OCI-M1 (cell line): Measurements from ENCODE around the gene PRDM7.
"Not testable (repeated sequence)": the region's sequence is repeated elsewhere in the genome, so short reads cannot be mapped to it uniquely, and the experiment has no call there.

ENCODE experiments used
- DNase-seq: peaks from one replicate; lab custom pipeline; 2025; lab: John Stamatoyannopoulos, UW

The PRDM7 gene

GRCh38 chr16:90077240-90077756, at the start of gene PRDM7:
Gene PRDM7 (minus strand): TSS chr16:90077331. CDS start chr16:90075910, 1,421 bp downstream.
- peak; percentile 99 for DNase-seq

GRCh38 chr16:90121846-90122245, 44.7 kb upstream of the PRDM7 start:
- DNase-seq: not testable (repeated sequence)

GRCh38 chr16:90107617-90108016, 30.5 kb upstream of the PRDM7 start:
- DNase-seq: not testable (repeated sequence)

DNA sequence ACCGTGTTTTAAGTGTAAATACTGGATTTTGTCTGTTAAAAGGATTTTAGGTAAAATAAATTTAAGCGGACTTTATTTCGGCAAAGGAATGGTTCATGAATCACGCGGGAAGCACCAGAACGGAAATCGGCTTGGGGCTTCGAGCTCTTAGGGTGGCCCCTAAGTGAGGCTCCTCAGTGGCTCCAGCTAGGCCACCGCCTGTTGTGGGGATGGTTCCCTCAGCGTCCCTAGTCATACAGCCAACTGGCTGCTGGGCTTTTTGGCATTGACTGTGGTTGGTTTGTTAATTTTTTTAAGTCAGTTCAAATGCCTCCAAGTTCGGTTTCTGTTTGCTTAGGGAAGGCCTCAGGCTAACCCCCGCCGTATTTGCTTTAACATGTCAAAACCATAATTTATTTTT, 29.9 kb upstream of the PRDM7 start:
- not testable (repeated sequence) for DNase-seq

- DNase-seq: not testable (repeated sequence)
Observed at GRCh38 chr16:90106271-90106670, 29.1 kb upstream of the PRDM7 start.

DNA sequence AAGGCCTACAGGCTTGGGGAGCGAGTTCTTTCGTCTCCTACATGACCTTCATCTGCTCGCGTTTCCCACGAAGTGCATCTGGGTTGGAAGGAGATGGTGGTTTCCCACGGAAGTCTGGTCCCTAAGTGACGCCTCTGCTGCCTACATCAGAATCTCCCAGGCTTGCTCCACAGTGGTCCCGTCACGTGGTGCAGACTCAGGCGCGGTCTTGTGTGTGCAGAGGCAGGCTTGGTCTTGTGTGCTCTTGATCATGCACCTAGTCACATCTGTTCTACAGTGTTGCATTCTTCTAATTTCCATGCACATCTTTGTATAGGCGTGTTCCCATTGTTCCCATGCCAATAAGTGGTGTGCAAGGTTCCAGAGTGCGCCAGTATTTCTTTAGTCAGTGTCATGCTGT, 27.6 kb upstream of the PRDM7 start:
- not testable (repeated sequence) for DNase-seq

- not testable (repeated sequence) for DNase-seq
Observed at GRCh38 chr16:90102086-90102884, 25.2 kb upstream of the PRDM7 start.

GRCh38 chr16:90101332-90101731, 24.2 kb upstream of the PRDM7 start:
- DNase-seq: not testable (repeated sequence)

GRCh38 chr16:90100790-90101189, 23.7 kb upstream of the PRDM7 start:
- DNase-seq: not testable (repeated sequence)

GRCh38 chr16:90100229-90100628, 23.1 kb upstream of the PRDM7 start:
- DNase-seq: not testable (repeated sequence)

GRCh38 chr16:90098936-90099335, 21.8 kb upstream of the PRDM7 start:
- DNase-seq: not testable (repeated sequence)

- not testable (repeated sequence) for DNase-seq
Observed at GRCh38 chr16:90097010-90097684, 20.0 kb upstream of the PRDM7 start.

DNA sequence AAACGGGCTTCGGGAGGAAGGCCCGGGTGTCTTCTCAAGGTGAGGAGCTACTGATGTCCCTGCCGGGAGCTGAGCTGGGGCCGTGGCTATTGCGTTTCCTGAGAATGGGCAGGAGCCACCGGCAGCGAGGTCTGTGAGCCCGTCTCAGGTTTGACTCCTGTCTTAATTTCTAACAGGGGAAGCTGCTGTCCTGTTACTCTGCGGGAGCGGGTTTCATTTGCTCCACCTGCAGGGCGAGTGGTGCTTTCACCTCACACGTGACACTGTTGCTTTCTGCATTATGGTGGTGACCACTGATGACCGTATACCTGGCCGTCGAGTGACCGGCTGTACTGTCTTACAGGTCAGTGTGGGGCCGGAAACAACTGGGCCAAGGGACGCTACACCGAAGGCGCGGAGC, 17.7 kb upstream of the PRDM7 start:
- DNase-seq: not testable (repeated sequence)

GRCh38 chr16:90094296-90094695, 17.2 kb upstream of the PRDM7 start:
- not testable (repeated sequence) for DNase-seq

GRCh38 chr16:90093799-90094198, 16.7 kb upstream of the PRDM7 start:
- DNase-seq: not testable (repeated sequence)

DNA sequence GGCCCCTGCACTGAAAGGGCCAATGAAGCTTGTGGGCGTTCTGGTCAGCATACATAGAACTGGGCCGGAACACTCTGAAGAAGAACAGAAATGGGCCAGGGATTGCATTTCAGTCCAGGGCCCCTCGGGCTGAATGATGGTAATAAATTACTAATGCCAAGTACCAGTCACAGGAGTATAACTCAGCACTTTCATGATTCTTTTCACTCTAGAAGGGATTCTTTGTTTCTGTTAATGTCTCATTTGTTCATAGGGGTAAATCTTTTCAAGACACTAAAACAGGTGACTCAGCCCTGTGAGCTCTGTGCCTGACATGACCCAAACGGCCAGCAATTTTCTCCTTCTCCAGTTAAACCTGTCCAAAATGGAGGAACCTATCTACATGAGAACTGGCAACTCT, 15.7 kb upstream of the PRDM7 start:
- not testable (repeated sequence) for DNase-seq

DNA sequence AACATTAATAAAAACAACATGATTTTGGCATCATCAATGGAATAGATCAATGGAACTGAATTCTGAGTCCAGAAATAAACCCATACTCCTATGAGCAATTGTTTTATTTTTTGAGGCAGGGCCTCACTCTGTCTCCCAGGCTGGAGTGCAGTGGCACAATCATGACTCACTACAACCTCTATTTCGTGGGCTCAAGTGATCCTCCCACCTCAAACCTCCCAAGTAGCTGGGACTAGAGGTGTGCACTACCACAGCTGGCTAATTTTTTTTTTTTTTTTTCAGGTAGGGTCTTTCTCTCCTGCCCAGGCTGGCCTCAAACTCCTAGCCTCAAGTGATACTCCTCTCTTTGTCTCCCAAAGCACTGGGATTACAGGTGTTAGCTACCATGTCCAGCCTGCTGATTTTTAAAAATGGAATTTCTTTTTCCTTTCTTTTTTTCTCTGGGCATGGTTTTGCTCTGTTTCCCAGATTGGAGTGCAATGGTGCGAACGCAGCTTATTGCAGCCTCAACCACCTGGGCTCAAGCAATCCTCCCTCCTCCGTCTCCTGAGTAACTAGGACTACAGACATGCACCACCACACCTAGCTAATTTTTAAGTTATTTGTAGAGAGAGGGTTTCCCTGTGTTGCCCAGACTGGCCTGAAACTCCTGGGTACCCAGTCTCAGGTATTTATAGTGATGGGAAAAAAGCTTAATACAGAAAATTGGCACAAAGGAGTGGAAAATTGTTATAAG, 7.3 kb upstream of the PRDM7 start:
- DNase-seq: no peak

GRCh38 chr16:90083139-90083538, 6.0 kb upstream of the PRDM7 start:
- DNase-seq: no peak

DNA sequence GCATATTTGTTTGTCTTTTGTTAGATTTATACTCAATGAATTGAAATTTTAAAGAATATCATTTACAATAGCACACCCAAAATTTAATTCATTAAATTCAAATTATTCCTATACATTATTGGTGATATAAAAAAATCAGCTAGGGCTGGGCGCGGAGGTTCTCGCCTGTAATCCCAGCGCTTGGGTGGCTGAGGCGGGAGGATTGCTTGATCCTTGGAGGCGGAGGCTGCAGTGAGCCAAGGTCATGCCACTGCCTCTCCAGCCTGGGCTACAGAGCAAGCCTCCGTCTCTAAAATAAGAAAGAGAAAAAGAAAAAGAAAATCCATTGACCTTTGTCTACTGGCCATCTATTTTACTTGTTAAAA, 4.5 kb upstream of the PRDM7 start:
- no peak for DNase-seq

- no peak for DNase-seq
Observed at GRCh38 chr16:90078579-90078895, 1.4 kb upstream of the PRDM7 start.

DNA sequence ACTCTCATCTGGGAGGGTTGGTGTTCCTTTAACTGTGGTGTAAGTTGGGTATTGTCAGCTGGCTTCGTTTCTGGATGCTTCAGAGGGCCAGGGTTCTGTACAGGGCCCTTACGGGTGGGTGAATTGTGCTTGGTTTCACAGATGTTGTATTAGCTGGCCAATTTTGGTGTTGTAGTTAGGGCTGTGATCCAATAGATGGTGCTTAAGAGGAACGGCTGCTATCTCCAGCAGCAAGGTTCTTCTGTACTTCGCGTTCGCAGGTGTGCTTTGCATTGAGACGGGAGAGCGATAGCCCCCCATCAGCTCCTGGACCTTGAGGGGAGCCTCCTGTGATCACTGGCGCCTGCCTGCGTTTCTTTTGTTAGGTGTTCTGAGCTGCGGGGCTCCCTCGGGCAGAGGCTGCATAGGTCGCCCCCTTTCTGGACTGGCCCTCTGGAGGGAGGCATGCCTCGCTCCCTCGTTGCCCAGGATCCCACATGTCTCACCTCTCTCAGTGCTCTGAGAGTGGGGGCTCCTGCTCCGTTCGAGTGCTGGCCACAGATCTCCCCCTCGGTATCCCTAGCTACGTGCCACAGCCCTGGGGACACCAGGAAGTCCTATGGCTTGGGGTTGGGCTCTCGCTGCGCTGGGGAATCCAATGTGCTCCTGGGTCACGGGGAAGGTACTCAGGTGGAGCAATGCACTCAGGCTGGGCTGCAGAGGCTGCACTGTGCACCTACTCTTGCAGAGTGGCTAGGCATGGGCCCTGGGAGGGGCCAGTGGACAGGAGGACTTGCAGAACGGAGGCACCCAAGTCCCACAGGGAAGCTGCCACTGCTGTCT, 837 bp upstream of the PRDM7 start:
- DNase-seq: no peak
